ENCODE data around the gene PDCD1. TPM values are rescaled to one million over a fixed set of nuclear protein-coding genes. Genes with fewer than 3 reads are reported as not detected.
"Not testable (repeated sequence)": the region's sequence is repeated elsewhere in the genome, so short reads cannot be mapped to it uniquely, and the experiment has no call there.

Gene PDCD1
- total RNA-seq, 1 donor = 2.0 TPM

DNA sequence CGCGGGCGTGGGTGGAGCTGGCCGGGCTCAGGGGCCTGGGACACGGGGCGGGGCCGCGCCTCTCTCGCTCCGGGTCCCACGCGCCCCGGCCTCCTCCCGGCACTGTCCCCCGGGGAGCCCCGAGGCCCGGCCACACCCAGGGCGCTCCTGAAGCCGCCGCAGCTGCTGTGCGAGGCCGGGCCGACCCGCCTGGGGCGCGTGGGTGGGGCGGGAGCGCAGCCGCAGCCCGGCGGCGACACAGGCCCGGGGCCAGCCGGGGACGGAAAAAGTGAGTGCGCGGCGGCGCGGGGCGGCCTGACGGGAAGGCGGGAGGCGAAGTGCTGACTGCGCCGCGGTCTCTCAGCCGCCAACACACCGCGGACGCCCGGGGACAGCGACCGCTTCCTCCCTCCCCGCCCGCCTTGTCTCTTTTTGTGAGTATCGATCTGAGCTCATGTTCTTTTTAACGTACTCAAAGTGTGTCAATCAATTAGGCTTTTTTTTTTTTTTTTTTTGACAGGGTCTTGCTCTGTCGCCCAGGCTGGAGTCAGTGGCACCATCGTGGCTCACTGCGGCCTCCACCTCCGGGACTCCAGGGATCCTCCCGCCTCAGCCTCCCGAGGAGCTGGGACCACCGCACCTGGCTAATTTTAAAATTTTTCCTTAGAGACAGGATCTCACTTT, 14.5 kb downstream of the PDCD1 start:
- Histone ChIP-seq H3K9me3 (ENCODE audit: low read depth, low read length) (no peaks in the 10 kb centered on the region), H3K27me3 (ENCODE audit: insufficient read depth, low read length) (no peaks in the 10 kb centered on the region), H3K4me1 (ENCODE audit: insufficient read depth, low read length) (peaks cover 23% of the 10 kb centered on the region), H3K4me3 (ENCODE audit: low read length) (peak overlapping the region; percentile 18)

DNA sequence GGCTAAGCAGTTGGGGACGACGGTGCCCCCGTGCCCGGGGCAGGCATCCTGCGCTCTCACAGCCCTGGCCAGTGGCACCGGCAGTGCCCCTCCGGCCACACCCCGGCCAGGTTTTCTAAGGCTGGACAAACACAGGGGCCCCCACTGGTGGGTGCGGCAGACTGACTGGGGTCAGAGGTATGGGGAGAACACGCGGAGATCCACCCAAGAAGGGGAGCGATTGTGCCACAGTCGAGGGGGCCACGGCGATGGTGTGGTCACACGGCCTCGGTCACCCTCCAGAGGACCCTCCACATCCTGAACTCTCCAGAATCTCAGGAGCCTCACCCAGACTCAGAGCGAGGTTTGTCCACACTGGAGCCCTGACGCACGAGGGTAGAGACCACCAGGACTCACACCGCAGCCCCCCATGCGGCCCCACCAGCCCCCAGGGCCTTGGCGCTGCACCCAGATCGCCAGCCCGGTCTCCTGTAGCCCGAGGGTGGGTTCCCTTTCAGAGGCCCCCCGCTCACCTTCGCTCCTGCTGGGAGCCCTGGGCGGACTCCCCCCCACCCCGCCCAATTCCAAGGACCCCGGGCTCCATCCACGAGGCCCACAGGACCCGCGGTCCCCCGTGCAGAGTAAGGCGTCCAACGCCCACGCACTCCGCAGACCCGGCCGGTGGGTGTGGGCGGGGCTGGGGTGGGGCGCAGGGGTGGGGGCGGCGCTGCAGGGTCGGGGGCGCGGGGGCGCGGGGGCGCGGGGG, 15.2 kb downstream of the PDCD1 start:
- H3K9me3 ChIP-seq (ENCODE audit: low read depth, low read length) = no peaks in the 10 kb centered on the region
- H3K4me3 ChIP-seq (ENCODE audit: low read length) = no peak overlapping the region
- peaks cover 23% of the 10 kb centered on the region for H3K4me1 ChIP-seq (ENCODE audit: insufficient read depth, low read length)
- no peaks in the 10 kb centered on the region for H3K27me3 ChIP-seq (ENCODE audit: insufficient read depth, low read length)

DNA sequence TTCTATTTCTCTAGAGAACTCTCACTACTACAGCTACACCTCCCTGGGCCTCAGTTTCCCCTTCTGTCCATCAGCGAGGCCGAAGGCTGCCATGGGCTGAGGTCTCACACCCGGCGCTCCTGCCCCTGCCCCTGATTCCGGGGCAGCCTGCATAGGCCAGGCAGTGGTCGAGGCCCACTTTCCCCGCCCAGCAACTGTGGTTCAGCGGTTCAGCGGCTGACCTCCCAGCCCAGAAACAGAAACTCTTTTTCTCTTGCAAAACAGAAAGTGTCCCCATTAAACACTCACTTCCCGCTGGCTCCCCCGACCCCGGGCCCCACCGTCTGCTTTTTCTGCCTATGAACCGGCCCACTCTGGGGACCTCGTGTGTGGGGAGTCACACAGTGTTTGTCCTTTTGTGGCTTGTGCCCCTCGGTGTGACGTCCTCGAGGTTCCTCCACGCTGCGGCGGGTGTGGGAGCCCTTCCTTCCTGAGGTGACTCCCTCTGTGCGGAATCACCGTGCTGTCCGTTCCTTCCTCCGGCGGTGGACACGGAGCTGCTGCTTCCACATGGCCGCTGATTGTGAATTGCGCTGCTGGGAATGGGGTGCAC, 16.0 kb downstream of the PDCD1 start:
- Histone ChIP-seq H3K9me3 (ENCODE audit: low read depth, low read length) (no peaks in the 10 kb centered on the region), H3K27me3 (ENCODE audit: insufficient read depth, low read length) (no peaks in the 10 kb centered on the region), H3K4me3 (ENCODE audit: low read length) (peak overlapping the region; percentile 9), H3K4me1 (ENCODE audit: insufficient read depth, low read length) (peaks cover 23% of the 10 kb centered on the region)

DNA sequence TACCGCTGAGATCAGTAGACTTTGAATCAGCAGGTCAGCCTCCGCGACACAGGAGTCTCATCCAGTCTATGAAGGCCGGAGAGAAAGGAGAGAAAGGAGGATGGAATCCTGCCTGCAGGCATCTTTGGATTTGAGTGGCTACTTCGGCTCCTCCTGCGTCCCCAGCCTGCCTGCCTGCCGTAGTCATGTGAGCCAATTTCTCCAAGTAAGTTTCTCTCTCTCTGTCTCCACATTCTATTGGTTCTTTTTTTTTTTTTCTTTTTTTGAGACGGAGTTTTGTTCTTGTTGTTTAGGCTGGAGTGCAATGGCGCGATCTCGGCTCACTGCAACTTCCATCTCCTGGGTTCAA, 16.7 kb downstream of the PDCD1 start:
- no peaks in the 10 kb centered on the region for H3K9me3 ChIP-seq (ENCODE audit: low read depth, low read length)
- no peak overlapping the region for H3K4me3 ChIP-seq (ENCODE audit: low read length)
- H3K27me3 ChIP-seq (ENCODE audit: insufficient read depth, low read length) = no peaks in the 10 kb centered on the region
- H3K4me1 ChIP-seq (ENCODE audit: insufficient read depth, low read length) = peaks cover 23% of the 10 kb centered on the region

- Histone ChIP-seq H3K27me3 (ENCODE audit: insufficient read depth, low read length) (no peaks in the 10 kb centered on the region), H3K4me1 (ENCODE audit: insufficient read depth, low read length) (peaks cover 23% of the 10 kb centered on the region), H3K4me3 (ENCODE audit: low read length) (no peak overlapping the region), H3K9me3 (ENCODE audit: low read depth, low read length) (no peaks in the 10 kb centered on the region)
Measured at GRCh38 chr2:241841181-241842066, 17.3 kb downstream of the PDCD1 start.

DNA sequence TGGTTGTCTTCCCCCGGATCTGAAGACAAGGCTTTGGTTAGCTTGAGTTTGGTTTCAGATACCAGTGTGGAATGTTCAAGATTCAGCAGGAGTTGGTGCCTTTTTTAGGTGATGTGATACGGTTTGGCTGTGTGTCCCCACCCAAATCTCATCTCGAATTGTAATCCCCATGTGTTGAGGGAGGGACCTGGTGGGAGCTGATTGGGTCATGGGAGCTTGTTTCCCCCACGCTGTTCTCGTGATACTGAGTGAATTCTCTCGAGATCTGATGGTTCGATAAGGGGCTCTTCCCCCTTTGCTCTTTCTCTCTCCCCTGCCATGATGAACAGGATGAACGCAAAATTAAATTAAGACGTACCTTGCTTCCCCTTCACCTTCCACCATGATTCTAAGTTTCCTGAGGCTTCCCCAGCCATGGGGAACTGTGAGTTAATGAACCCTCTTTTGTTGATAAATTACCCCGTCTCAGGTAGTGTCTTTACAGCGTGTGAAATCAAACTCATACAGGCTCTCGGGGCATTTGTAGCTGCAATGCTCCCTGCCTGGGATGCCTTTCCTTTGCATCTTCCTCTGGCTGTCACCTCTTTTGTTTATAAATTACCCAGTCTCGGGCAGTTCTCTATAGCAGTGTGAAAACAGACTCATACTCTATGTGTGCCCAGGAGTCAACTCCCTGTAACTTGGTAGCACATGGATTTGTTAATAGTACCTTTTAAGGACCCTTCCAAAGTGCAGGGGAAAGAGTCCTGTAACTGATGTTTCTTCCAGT, 21.3 kb downstream of the PDCD1 start:
- H3K4me3 ChIP-seq (ENCODE audit: low read length) = no peak overlapping the region

DNA sequence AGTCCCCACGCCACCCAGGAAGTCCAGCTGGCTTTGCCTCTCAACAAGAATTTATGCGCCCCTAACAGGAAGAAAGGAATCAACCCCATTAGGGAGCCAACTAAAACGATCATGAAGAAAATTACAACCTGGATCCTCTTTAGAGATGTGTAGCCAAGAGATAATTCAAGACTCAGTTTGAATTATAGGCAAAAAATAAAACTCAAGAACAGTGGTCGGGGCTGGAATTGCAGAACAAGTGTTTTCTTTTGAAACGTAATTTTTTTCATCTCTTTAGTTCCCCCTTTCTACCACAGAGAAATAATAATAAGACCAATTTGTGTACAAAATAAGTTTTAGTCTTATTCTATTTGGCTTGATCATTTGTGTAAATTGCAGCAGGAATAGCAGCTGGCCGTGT, 22.4 kb downstream of the PDCD1 start:
- Histone ChIP-seq H3K4me3 (ENCODE audit: low read length) (no peak overlapping the region), H3K9me3 (ENCODE audit: low read depth, low read length) (no peaks in the 10 kb centered on the region), H3K27me3 (ENCODE audit: insufficient read depth, low read length) (no peaks in the 10 kb centered on the region), H3K4me1 (ENCODE audit: insufficient read depth, low read length) (no peaks in the 10 kb centered on the region)

More for the DNA sequence above, 21.3 kb downstream of the PDCD1 start:
- no peaks in the 10 kb centered on the region for H3K27me3 ChIP-seq (ENCODE audit: insufficient read depth, low read length)
- H3K9me3 ChIP-seq (ENCODE audit: low read depth, low read length) = no peaks in the 10 kb centered on the region
- H3K4me1 ChIP-seq (ENCODE audit: insufficient read depth, low read length) = peaks cover under 1% of the 10 kb centered on the region

- Histone ChIP-seq H3K4me1 (ENCODE audit: insufficient read depth, low read length) (no peaks in the 10 kb centered on the region), H3K9me3 (ENCODE audit: low read depth, low read length) (no peaks in the 10 kb centered on the region), H3K4me3 (ENCODE audit: low read length) (no peak overlapping the region), H3K27me3 (ENCODE audit: insufficient read depth, low read length) (no peaks in the 10 kb centered on the region)
Measured at GRCh38 chr2:241835611-241836010, 23.1 kb downstream of the PDCD1 start.

- no peaks in the 10 kb centered on the region for H3K27me3 ChIP-seq (ENCODE audit: insufficient read depth, low read length)
- no peaks in the 10 kb centered on the region for H3K4me1 ChIP-seq (ENCODE audit: insufficient read depth, low read length)
- H3K9me3 ChIP-seq (ENCODE audit: low read depth, low read length) = no peaks in the 10 kb centered on the region
- no peak overlapping the region for H3K4me3 ChIP-seq (ENCODE audit: low read length)
Measured at GRCh38 chr2:241834527-241835210, 24.0 kb downstream of the PDCD1 start.

DNA sequence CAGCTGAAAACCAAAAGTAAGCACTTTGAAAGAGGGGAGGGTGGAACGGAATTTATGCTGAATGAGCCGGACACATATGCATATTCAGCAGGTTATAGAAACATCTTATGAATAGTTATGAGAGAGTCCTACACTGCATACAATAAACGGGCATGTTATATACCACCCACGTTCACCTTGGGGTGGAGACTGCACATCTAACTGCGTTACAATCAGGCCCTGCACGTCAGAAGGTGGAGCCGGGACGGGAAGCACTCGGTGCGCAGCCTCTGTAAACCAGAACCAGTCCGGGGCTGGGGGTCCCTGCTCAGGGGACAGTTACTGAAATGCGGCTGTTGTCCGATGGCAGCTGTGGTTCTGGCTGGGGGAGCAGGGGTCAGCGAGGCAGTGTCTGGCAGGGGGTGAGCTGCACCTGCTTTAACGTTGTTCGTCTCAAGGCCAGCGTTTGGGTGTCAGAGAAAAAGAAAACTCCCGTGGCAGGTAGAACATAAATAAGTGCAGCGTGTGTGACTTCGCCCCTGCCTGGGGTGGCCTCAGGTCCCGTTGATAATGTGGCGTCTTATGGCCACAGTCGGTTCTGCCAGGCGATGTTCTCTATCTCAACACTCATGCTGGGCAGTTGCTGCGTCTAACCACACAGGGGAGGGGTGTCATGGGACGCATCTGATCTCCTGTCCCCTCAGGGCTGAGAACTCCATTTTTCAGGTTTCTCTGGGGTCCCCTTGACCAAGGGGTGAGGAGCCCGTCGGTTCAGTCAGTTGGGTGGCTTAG, 24.8 kb downstream of the PDCD1 start:
- H3K4me3 ChIP-seq (ENCODE audit: low read length); H3K4me1 ChIP-seq (ENCODE audit: insufficient read depth, low read length); H3K27me3 ChIP-seq (ENCODE audit: insufficient read depth, low read length); H3K9me3 ChIP-seq (ENCODE audit: low read depth, low read length): not testable (repeated sequence)

- Histone ChIP-seq H3K4me3 (ENCODE audit: low read length) (no peak overlapping the region), H3K9me3 (ENCODE audit: low read depth, low read length) (no peaks in the 10 kb centered on the region), H3K4me1 (ENCODE audit: insufficient read depth, low read length) (no peaks in the 10 kb centered on the region), H3K27me3 (ENCODE audit: insufficient read depth, low read length) (no peaks in the 10 kb centered on the region)
Measured at GRCh38 chr2:241833101-241833663, 25.5 kb downstream of the PDCD1 start.

DNA sequence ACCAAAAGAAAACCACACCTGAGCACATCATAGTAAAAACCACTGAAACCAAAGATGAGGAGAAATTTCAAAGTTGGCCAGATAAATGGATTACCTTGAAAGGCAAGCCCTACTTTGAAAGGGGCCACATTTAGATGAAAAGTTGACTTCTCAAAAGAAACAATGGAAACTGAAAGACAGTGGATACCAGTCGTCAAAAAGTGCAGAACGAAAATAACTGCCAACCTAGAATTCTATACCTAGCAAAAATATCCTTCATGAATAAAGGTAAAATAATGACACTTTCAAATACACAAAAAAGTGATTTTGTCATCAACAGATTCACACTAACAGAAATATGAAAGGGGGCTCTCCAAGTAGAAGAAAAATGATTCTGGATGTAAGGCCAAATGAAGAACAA, 31.3 kb downstream of the PDCD1 start:
- H3K4me3 ChIP-seq (ENCODE audit: low read length) = no peak overlapping the region
- H3K4me1 ChIP-seq (ENCODE audit: insufficient read depth, low read length) = no peaks in the 10 kb centered on the region
- no peaks in the 10 kb centered on the region for H3K27me3 ChIP-seq (ENCODE audit: insufficient read depth, low read length)
- peaks cover 10% of the 10 kb centered on the region for H3K9me3 ChIP-seq (ENCODE audit: low read depth, low read length)
